BE2C (cell line): ENCODE data around the gene RBKS.

Source experiments
- DNase-seq: peaks from one replicate; pipeline ENCODE4 v3.0.0-alpha.2; 2020
- H3K27me3 ChIP-seq: fragments of 250-450 bp; sonication (Bioruptor Pico); 2 replicates; pipeline ENCODE4 v1.5.1; 2020; ENCODE audit warnings: mild to moderate bottlenecking
- H3K36me3 ChIP-seq: fragments of 250-450 bp; sonication (Bioruptor Pico); 2 replicates; pipeline ENCODE4 v1.5.1; 2020; ENCODE audit warnings: mild to moderate bottlenecking
- H3K4me1 ChIP-seq: fragments of 250-450 bp; sonication (Bioruptor Pico); 2 replicates; pipeline ENCODE4 v1.5.1; 2020
- H3K4me3 ChIP-seq: 2 replicates; pipeline ENCODE4 v1.5.1; 2011; ENCODE audit warnings: low read depth, low read length
- H3K9me3 ChIP-seq: fragments of 250-450 bp; sonication (Bioruptor Pico); 2 replicates; pipeline ENCODE4 v1.5.1; 2020
- CTCF ChIP-seq: IDR thresholded peaks from 2 replicates; pipeline ENCODE4 v1.5.1; 2012; ENCODE audit warnings: mild to moderate bottlenecking, low read depth, low read length

Gene RBKS

GRCh38 chr2:27742571-27742970 is 147.6 kb downstream of the RBKS start:
- no peak overlapping the region for H3K4me3 ChIP-seq
- no peaks in the 10 kb centered on the region for H3K36me3 ChIP-seq
- TF ChIP-seq CTCF: no peak
- peaks cover 10% of the 10 kb centered on the region for H3K4me1 ChIP-seq
- DNase-seq: no peak
- 0 out of 2 replicates have a peak, but pooled peaks cover 4% of the 10 kb centered on the region for H3K9me3 ChIP-seq
- no peaks in the 10 kb centered on the region for H3K27me3 ChIP-seq

GRCh38 chr2:27741673-27742072 is 148.5 kb downstream of the RBKS start:
- DNase-seq: no peak
- H3K4me3 ChIP-seq: no peak overlapping the region
- H3K36me3 ChIP-seq: no peaks in the 10 kb centered on the region
- H3K27me3 ChIP-seq: no peaks in the 10 kb centered on the region
- H3K9me3 ChIP-seq: 0 out of 2 replicates have a peak, but pooled peaks cover 4% of the 10 kb centered on the region
- peaks cover 17% of the 10 kb centered on the region for H3K4me1 ChIP-seq
- no peak for TF ChIP-seq CTCF

GRCh38 chr2:27739058-27739373 is 151.2 kb downstream of the RBKS start:
- H3K9me3 ChIP-seq: 0 out of 2 replicates have a peak, but pooled peaks cover 4% of the 10 kb centered on the region
- TF ChIP-seq CTCF: no peak
- no peaks in the 10 kb centered on the region for H3K27me3 ChIP-seq
- no peaks in the 10 kb centered on the region for H3K36me3 ChIP-seq
- peaks cover 20% of the 10 kb centered on the region for H3K4me1 ChIP-seq
- H3K4me3 ChIP-seq: no peak overlapping the region
- DNase-seq: no peak

GRCh38 chr2:27738349-27739057 is 151.7 kb downstream of the RBKS start:
- Histone ChIP-seq H3K27me3 (no peaks in the 10 kb centered on the region), H3K4me1 (peaks cover 20% of the 10 kb centered on the region), H3K36me3 (no peaks in the 10 kb centered on the region), H3K9me3 (0 out of 2 replicates have a peak, but pooled peaks cover 4% of the 10 kb centered on the region), H3K4me3 (peak overlapping the region; percentile 27)
- no peak for TF ChIP-seq CTCF
- DNase-seq: peak; percentile 61

GRCh38 chr2:27737676-27738348 is 152.4 kb downstream of the RBKS start:
- H3K4me3 ChIP-seq: peak overlapping the region; percentile 27
- no peaks in the 10 kb centered on the region for H3K36me3 ChIP-seq
- DNase-seq: peak; percentile 93
- H3K4me1 ChIP-seq: peaks cover 20% of the 10 kb centered on the region
- TF ChIP-seq CTCF: peak; percentile 42; the same call in 1 of the 2 replicates
- no peaks in the 10 kb centered on the region for H3K27me3 ChIP-seq
- H3K9me3 ChIP-seq: 0 out of 2 replicates have a peak, but pooled peaks cover 4% of the 10 kb centered on the region

- Histone ChIP-seq H3K27me3 (no peaks in the 10 kb centered on the region), H3K9me3 (0 out of 2 replicates have a peak, but pooled peaks cover 4% of the 10 kb centered on the region), H3K4me3 (no peak overlapping the region), H3K4me1 (peaks cover 20% of the 10 kb centered on the region), H3K36me3 (no peaks in the 10 kb centered on the region)
- TF ChIP-seq CTCF: no peak
- no peak for DNase-seq
Observed at GRCh38 chr2:27736890-27737204, 153.3 kb downstream of the RBKS start.
